Fibroblast of skin of abdomen (primary cell): Measurements from ENCODE around the gene TM4SF18.
A peak's percentile ranks its signal among the peaks of the same experiment; 100 is the strongest.

Source experiments
- DNase-seq: peaks from one replicate; pipeline ENCODE4 v3.0.0-alpha.2; 2013

TM4SF18 gene

GRCh38 chr3:149283401-149283800 lies 50.0 kb downstream of the TM4SF18 start:
- DNase-seq, result no peak

- no peak for DNase-seq
Measured at GRCh38 chr3:149282836-149283235, 50.6 kb downstream of the TM4SF18 start.

- DNase-seq, result no peak
Measured at GRCh38 chr3:149282322-149282721, 51.1 kb downstream of the TM4SF18 start.

GRCh38 chr3:149280671-149281349 lies 52.6 kb downstream of the TM4SF18 start:
- DNase-seq, result no peak

- DNase-seq, result no peak
Measured at GRCh38 chr3:149278911-149279310, 54.5 kb downstream of the TM4SF18 start.

DNA sequence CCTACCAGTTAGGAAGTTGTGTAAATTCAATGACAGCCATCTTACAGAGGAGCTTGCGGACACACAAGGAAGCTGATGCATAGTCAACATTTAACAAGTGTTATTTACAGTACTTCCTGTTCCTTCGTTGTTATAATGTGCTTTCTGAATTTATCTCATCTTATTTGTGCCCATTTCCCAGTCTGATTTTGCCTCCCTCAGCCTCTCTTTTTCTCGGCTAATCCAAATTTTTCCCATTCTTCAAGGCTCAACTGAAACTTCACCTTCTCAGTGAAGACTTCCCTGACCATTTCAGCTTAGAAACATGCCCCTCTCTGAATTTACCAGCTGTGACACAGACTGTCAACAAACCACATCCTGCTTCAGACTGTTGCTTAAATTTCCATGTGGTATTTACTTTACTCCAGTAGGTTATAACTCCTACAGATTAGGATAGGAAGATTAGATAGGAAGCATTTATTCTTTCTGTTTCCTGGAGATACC lies 56.1 kb downstream of the TM4SF18 start:
- DNase-seq, result peak; percentile 70

DNA sequence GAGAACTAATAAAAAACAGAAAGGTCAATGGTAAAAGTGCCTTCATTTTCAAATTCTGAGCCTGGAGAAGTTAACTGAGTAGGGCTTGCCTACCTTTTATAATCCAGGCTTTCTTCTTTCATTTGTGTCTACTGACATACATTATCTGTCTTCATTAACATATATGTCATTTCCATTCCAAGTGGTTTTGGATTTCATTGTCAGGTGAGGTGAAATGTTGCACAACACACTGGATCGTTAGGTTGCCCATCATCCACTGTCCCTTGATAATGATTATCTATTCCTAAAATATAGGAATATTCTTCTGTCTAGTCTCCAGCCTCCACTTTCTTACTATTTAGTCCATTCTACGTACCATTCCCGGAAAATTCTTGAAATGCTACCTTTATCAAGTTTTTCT lies 56.8 kb downstream of the TM4SF18 start:
- DNase-seq, result no peak

DNA sequence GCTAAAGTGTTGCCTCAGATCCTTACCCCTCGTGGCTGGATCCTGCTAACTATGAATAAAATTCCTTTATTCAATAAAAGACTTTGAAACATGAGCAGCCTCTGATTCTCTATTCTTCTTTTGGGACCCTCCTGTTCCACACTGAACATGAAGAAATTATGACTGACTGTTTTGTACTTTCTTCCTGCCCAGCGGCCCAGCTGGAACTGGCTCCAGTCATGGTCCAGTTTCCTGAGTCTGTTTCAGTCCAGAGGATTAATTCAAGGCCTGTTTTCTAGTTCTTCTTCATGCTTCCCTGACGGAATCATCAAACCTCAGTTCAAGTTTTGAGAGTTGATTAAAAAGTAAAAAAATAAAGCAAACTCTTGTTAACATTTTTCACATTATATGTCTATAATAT lies 59.2 kb downstream of the TM4SF18 start:
- no peak for DNase-seq

GRCh38 chr3:149273096-149273751 lies 60.2 kb downstream of the TM4SF18 start:
- DNase-seq, result peak; percentile 86

GRCh38 chr3:149271669-149272068 lies 61.8 kb downstream of the TM4SF18 start:
- DNase-seq, result no peak

- peak; percentile 24 for DNase-seq
Measured at GRCh38 chr3:149270180-149270579, 63.3 kb downstream of the TM4SF18 start.

GRCh38 chr3:149269687-149270086 lies 63.7 kb downstream of the TM4SF18 start:
- DNase-seq, result no peak
